RWPE2 (cell line): ENCODE results near the gene NUP155.
"Not testable (repeated sequence)": the region's sequence is repeated elsewhere in the genome, so short reads cannot be mapped to it uniquely, and the experiment has no call there.

Source experiments
- ATAC-seq: fragments of 200-7000 bp; cut with Tn5 transposase; 3 replicates; pipeline ENCODE4 v1.9.1; 2021; ENCODE audit warnings: low read depth
- DNase-seq: peaks from one replicate; pipeline ENCODE4 v3.0.0-alpha.2; 2020; ENCODE audit warnings: low spot score
- H3K27ac ChIP-seq: fragments of 450-650 bp; 2 replicates; pipeline ENCODE4 v1.5.1; 2017; ENCODE audit warnings: mild to moderate bottlenecking; ENCODE audit not compliant: poor library complexity, severe bottlenecking
- H3K27me3 ChIP-seq: fragments of 250-450 bp; sonication (Bioruptor Pico); 2 replicates; pipeline ENCODE4 v1.5.1; 2021; ENCODE audit warnings: mild to moderate bottlenecking, moderate library complexity; ENCODE audit not compliant: insufficient read depth, poor library complexity, severe bottlenecking
- H3K36me3 ChIP-seq: fragments of 250-450 bp; sonication (Bioruptor Pico); 2 replicates; pipeline ENCODE4 v1.5.1; 2020; ENCODE audit warnings: low read depth, mild to moderate bottlenecking, moderate library complexity
- H3K4me1 ChIP-seq: fragments of 250-450 bp; sonication (Bioruptor Pico); 2 replicates; pipeline ENCODE4 v1.5.1; 2021; ENCODE audit warnings: mild to moderate bottlenecking, moderate library complexity; ENCODE audit not compliant: insufficient read depth, poor library complexity, severe bottlenecking
- H3K4me3 ChIP-seq: fragments of 250-450 bp; sonication (Bioruptor Pico); 2 replicates; pipeline ENCODE4 v1.5.1; 2021; ENCODE audit warnings: mild to moderate bottlenecking, moderate library complexity; ENCODE audit not compliant: severe bottlenecking
- H3K9me3 ChIP-seq: fragments of 250-450 bp; sonication (Bioruptor Pico); 2 replicates; pipeline ENCODE4 v1.5.1; 2021; ENCODE audit warnings: mild to moderate bottlenecking, moderate library complexity; ENCODE audit not compliant: severe bottlenecking
- CTCF ChIP-seq: fragments of 450-650 bp; IDR thresholded peaks from one replicate; pipeline ENCODE4 v1.5.1; 2017; ENCODE audit warnings: mild to moderate bottlenecking, moderate library complexity; ENCODE audit not compliant: poor library complexity, severe bottlenecking

The NUP155 gene

GRCh38 chr5:37370550-37370863 lies 399 bp downstream of the NUP155 start:
- peak overlapping the region; percentile 74 for H3K4me3 ChIP-seq
- H3K27ac ChIP-seq: peak overlapping the region; percentile 61
- H3K4me1 ChIP-seq: peaks cover 16% of the 10 kb centered on the region
- TF ChIP-seq CTCF: no peak
- ATAC-seq: peak; percentile 34; the same call in 2 of the 3 replicates
- H3K27me3 ChIP-seq: no peaks in the 10 kb centered on the region
- peaks cover 30% of the 10 kb centered on the region for H3K36me3 ChIP-seq
- no peak for DNase-seq
- no peaks in the 10 kb centered on the region for H3K9me3 ChIP-seq

- H3K27ac ChIP-seq: no peak overlapping the region
- no peaks in the 10 kb centered on the region for H3K27me3 ChIP-seq
- no peaks in the 10 kb centered on the region for H3K9me3 ChIP-seq
- no peak for TF ChIP-seq CTCF
- H3K4me1 ChIP-seq: no peaks in the 10 kb centered on the region
- no peak for DNase-seq
- peaks cover 95% of the 10 kb centered on the region for H3K36me3 ChIP-seq
- no peak overlapping the region for H3K4me3 ChIP-seq
- ATAC-seq: no peak
Measured at GRCh38 chr5:37355161-37355560, 15.7 kb downstream of the NUP155 start.

- H3K36me3 ChIP-seq: peaks cover 95% of the 10 kb centered on the region
- not testable (repeated sequence) for H3K4me1 ChIP-seq, H3K27me3 ChIP-seq, H3K4me3 ChIP-seq, H3K27ac ChIP-seq, DNase-seq, H3K9me3 ChIP-seq, ATAC-seq
Measured at GRCh38 chr5:37342741-37343140, 28.2 kb downstream of the NUP155 start.

GRCh38 chr5:37334754-37335153 lies 36.2 kb downstream of the NUP155 start:
- peaks cover 93% of the 10 kb centered on the region for H3K36me3 ChIP-seq
- not testable (repeated sequence) for H3K4me3 ChIP-seq, H3K27me3 ChIP-seq, ATAC-seq, H3K4me1 ChIP-seq, H3K27ac ChIP-seq, H3K9me3 ChIP-seq, DNase-seq

- H3K4me3 ChIP-seq: no peak overlapping the region
- H3K27me3 ChIP-seq: no peaks in the 10 kb centered on the region
- H3K9me3 ChIP-seq: no peaks in the 10 kb centered on the region
- no peak for DNase-seq
- ATAC-seq: no peak; the same call in 2 of the 3 replicates
- peaks cover 96% of the 10 kb centered on the region for H3K36me3 ChIP-seq
- no peaks in the 10 kb centered on the region for H3K4me1 ChIP-seq
- no peak for TF ChIP-seq CTCF
- H3K27ac ChIP-seq: no peak overlapping the region
Measured at GRCh38 chr5:37326536-37326935, 44.4 kb downstream of the NUP155 start.

- Histone ChIP-seq H3K4me1 (no peaks in the 10 kb centered on the region), H3K9me3 (no peaks in the 10 kb centered on the region), H3K27ac (no peak overlapping the region), H3K27me3 (no peaks in the 10 kb centered on the region), H3K36me3 (peaks cover 96% of the 10 kb centered on the region), H3K4me3 (no peak overlapping the region)
- DNase-seq (no peak), ATAC-seq (no peak)
- TF ChIP-seq CTCF: no peak
Measured at GRCh38 chr5:37323607-37324006, 47.3 kb downstream of the NUP155 start.
